HepG2 (cell line): ENCODE results near the gene OLR1.

Source experiments
- MEIS1 ChIP-seq: sonication (generic); formaldehyde crosslinking; IDR thresholded peaks from 2 replicates; pipeline ENCODE4 v1.9.0; 2021; ENCODE audit warnings: mild to moderate bottlenecking, missing genetic modification reagents, moderate library complexity, borderline replicate concordance
- ZFX ChIP-seq: sonication (generic); formaldehyde crosslinking; IDR thresholded peaks from 2 replicates; pipeline ENCODE4 v1.4.0; 2020; ENCODE audit warnings: mild to moderate bottlenecking, low read depth, missing genetic modification reagents, moderate library complexity
- ZNF619 ChIP-seq: sonication (generic); formaldehyde crosslinking; IDR thresholded peaks from 2 replicates; pipeline ENCODE4 v1.4.0; 2020; ENCODE audit warnings: mild to moderate bottlenecking, missing genetic modification reagents

GRCh38 chr12:10205220-10205807 lies 33.4 kb upstream of the OLR1 start:
- TF ChIP-seq ZFX (no peak), MEIS1 (CRISPR knock-in tag) (no peak), ZNF619 (CRISPR knock-in tag) (no peak)
